Measurements from ENCODE around the gene IRF9. TPM values are rescaled to one million over a fixed set of nuclear protein-coding genes. Genes with fewer than 3 reads are reported as not detected.
A peak's percentile ranks its signal among the peaks of the same experiment; 100 is the strongest.

IRF9 gene
- total and polyA plus RNA-seq, 2 of the 4 experiments (the other 2 are of a cell fraction): 25.6 to 34.6 TPM

DNA sequence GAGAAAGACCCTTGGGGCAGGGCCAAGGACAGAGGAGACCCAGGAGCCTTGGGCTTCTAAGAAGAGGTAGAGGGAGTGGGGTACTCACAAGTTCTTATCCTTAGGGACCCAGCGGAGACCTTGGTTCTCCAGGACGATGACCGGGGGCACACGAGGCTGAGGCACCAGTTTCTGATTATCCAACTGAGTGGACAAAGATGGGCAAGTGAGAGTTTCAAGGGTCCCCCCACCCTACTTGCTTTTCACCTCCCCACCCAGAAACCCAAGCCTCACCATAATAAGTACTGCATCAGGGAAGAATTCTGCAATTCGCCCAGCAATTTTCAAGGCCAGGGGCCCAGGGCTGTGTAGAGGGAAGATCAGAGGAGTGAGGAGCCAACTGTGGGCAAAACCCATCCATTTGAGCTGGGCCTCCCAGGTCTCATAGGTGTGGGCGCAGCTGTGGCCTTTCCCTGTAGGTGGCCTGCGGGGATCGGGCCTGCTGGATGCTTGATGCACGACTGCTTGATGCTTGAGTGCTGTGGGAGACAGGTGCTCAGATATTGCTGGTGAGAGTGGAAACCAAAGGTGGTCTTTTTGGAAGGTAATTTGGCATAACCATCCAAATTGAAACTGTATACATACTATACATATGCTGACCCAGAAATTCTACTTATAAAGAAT is 21.7 kb upstream of the IRF9 start:
- peaks cover 20 to 64% of the 10 kb centered on the region in 2 experiments for H3K79me1 ChIP-seq (ENCODE audit: low read depth in 1 of 2, low read length in 2 of 2)
- dilution Hi-C loops (cut with HindIII; ENCODE audit: low sequenced_read_pairs, unreplicated experiment): no loop called here
- H2BK15ac ChIP-seq (ENCODE audit: low read depth, low read length): no peak overlapping the region
- WGBS, 2 experiments (ENCODE audit: extremely low coverage in 2 of 2, insufficient read length in 1 of 2): no CpG with 5 or more reads among the region's 9 CpGs
- H2AFZ ChIP-seq (replicated peaks; ENCODE audit: low read length, poor library complexity): no peak overlapping the region
- intact Hi-C loops (cut with micrococcal nuclease): no loop called here
- ChIA-PET POLR2A (ENCODE audit: unreplicated experiment) (no interaction called here), CTCF (interaction anchor here (0.6 kb wide), 2 partner anchors 11 to 42 kb away, joined by 3 to 6 read pairs; no protein-coding TSS in a partner anchor)
- H3K36me3 ChIP-seq (ENCODE audit: control insufficient read depth, insufficient read depth, low read length): peaks cover 23% of the 10 kb centered on the region
- H2BK5ac ChIP-seq (ENCODE audit: low read depth, low read length, poor library complexity, severe bottlenecking): no peak overlapping the region
- no peak overlapping the region for H4K8ac ChIP-seq (ENCODE audit: low read depth in 2 of 2, low read length in 2 of 2)
- peak overlapping the region; percentile 15; the same call in 1 of the 2 replicates for H3K4me2 ChIP-seq (ENCODE audit: low read depth, low read length)
- no TSS peak for BruUV-seq (replicated peaks)
- peaks cover 26% of the 10 kb centered on the region for H3K9me1 ChIP-seq (ENCODE audit: insufficient read depth, low read length)
- no peak overlapping the region for H3K23ac ChIP-seq (ENCODE audit: low read depth, low read length)
- no peak overlapping the region for H4K5ac ChIP-seq (ENCODE audit: low read depth, low read length)
- H3K9ac ChIP-seq (ENCODE audit: low read depth, low read length): no peak overlapping the region
- no peak overlapping the region for H2AK5ac ChIP-seq (ENCODE audit: low read depth, low read length)
- H2BK20ac ChIP-seq (ENCODE audit: low read depth, low read length): no peak overlapping the region
- in situ Hi-C loops (cut with MboI; ENCODE audit: low sequenced_read_pairs): loop anchor here (10.0 to 25.0 kb wide), 3 partner anchors 295 to 1052 kb away; partner anchors contain the start of genes ACIN1, BCL2L2, C14orf119 and PABPN1
- no peak overlapping the region for H3K4ac ChIP-seq (ENCODE audit: low read depth, low read length)
- ATAC-seq (ENCODE audit: low read depth) (no peak), DNase-seq (no peak)
- no peak overlapping the region for H3K18ac ChIP-seq (ENCODE audit: low read depth, low read length)
- H4K91ac ChIP-seq (ENCODE audit: insufficient read depth, low read depth, low read length): no peak overlapping the region; the same call in 1 of the 2 replicates
- no peak overlapping the region for H3K14ac ChIP-seq (replicated peaks; ENCODE audit: low read depth, low read length)
- peaks cover 12% of the 10 kb centered on the region for H3K4me1 ChIP-seq (ENCODE audit: control insufficient read depth, insufficient read depth, low read length)
- peak overlapping the region; percentile 5 for H2AK9ac ChIP-seq (replicated peaks; ENCODE audit: low read depth, low read length, poor library complexity)
- H2BK120ac ChIP-seq (ENCODE audit: low read depth, low read length): no peak overlapping the region
- H3K56ac ChIP-seq (ENCODE audit: extremely low read depth, insufficient read depth, low read length): no peak overlapping the region
- no peak overlapping the region for H3K4me3 ChIP-seq (ENCODE audit: insufficient read depth, low read depth, low read length)
- H3K9me3 ChIP-seq (ENCODE audit: control insufficient read depth, insufficient read depth, low read length): no peaks in the 10 kb centered on the region
- TF ChIP-seq RFX5 (IDR thresholded peaks at IDR 0.05; ENCODE audit: low read depth, low read length): no peak
- TF ChIP-seq, protein P1, sequence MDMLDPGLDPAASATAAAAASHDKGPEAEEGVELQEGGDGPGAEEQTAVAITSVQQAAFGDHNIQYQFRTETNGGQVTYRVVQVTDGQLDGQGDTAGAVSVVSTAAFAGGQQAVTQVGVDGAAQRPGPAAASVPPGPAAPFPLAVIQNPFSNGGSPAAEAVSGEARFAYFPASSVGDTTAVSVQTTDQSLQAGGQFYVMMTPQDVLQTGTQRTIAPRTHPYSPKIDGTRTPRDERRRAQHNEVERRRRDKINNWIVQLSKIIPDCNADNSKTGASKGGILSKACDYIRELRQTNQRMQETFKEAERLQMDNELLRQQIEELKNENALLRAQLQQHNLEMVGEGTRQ (IDR thresholded peaks at IDR 0.05; ENCODE audit: low read depth, low read length): no peak
- no peak for TF ChIP-seq NFE2L2 (IDR thresholded peaks at IDR 0.05; ENCODE audit: low read depth, low read length)
- no peak for TF ChIP-seq RAD21 (IDR thresholded peaks at IDR 0.05; ENCODE audit: low read length)
- TF ChIP-seq CEBPB (IDR thresholded peaks at IDR 0.05; ENCODE audit: low read depth, low read length): no peak
- TF ChIP-seq SMC3 (IDR thresholded peaks at IDR 0.05; ENCODE audit: low read depth, low read length): no peak
- TF ChIP-seq, protein P2, sequence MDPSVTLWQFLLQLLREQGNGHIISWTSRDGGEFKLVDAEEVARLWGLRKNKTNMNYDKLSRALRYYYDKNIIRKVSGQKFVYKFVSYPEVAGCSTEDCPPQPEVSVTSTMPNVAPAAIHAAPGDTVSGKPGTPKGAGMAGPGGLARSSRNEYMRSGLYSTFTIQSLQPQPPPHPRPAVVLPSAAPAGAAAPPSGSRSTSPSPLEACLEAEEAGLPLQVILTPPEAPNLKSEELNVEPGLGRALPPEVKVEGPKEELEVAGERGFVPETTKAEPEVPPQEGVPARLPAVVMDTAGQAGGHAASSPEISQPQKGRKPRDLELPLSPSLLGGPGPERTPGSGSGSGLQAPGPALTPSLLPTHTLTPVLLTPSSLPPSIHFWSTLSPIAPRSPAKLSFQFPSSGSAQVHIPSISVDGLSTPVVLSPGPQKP (IDR thresholded peaks at IDR 0.05; ENCODE audit: borderline replicate concordance, low read depth, low read length): no peak
- no peak for TF ChIP-seq RCOR1 (IDR thresholded peaks at IDR 0.05; ENCODE audit: insufficient replicate concordance, low read length)
- TF ChIP-seq MXI1 (IDR thresholded peaks at IDR 0.05; ENCODE audit: borderline replicate concordance, low read depth, low read length): no peak
- no peak for TF ChIP-seq MAFK (IDR thresholded peaks at IDR 0.05; ENCODE audit: low read depth, low read length)
- TF ChIP-seq CHD1 (IDR thresholded peaks at IDR 0.05; ENCODE audit: low read depth, low read length): no peak
- no peak for TF ChIP-seq FOS (IDR thresholded peaks at IDR 0.05; ENCODE audit: low read depth, low read length)
- no peak for TF ChIP-seq MAZ (IDR thresholded peaks at IDR 0.05; ENCODE audit: borderline replicate concordance, low read depth, low read length)
- no peak for TF ChIP-seq POLR2A (IDR thresholded peaks at IDR 0.05; ENCODE audit: low read depth, low read length)
- TF ChIP-seq, protein P3, sequence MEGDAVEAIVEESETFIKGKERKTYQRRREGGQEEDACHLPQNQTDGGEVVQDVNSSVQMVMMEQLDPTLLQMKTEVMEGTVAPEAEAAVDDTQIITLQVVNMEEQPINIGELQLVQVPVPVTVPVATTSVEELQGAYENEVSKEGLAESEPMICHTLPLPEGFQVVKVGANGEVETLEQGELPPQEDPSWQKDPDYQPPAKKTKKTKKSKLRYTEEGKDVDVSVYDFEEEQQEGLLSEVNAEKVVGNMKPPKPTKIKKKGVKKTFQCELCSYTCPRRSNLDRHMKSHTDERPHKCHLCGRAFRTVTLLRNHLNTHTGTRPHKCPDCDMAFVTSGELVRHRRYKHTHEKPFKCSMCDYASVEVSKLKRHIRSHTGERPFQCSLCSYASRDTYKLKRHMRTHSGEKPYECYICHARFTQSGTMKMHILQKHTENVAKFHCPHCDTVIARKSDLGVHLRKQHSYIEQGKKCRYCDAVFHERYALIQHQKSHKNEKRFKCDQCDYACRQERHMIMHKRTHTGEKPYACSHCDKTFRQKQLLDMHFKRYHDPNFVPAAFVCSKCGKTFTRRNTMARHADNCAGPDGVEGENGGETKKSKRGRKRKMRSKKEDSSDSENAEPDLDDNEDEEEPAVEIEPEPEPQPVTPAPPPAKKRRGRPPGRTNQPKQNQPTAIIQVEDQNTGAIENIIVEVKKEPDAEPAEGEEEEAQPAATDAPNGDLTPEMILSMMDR (conservative IDR thresholded peaks at IDR 0.05; ENCODE audit: low read depth, low read length): no peak
- no peak for TF ChIP-seq BHLHE40 (IDR thresholded peaks at IDR 0.05; ENCODE audit: low read depth, low read length)
- H3K27ac ChIP-seq (ENCODE audit: insufficient read depth, low read length): no peak overlapping the region
- no peaks in the 10 kb centered on the region for H3K27me3 ChIP-seq (ENCODE audit: control insufficient read depth, insufficient read depth, low read length)
- H4K20me1 ChIP-seq (ENCODE audit: insufficient read depth, low read length): peaks cover 17% of the 10 kb centered on the region

Measured in IMR-90 (cell line).